SHP77 (cell line): ENCODE measurements around the gene PET100.
A peak's percentile ranks its signal among the peaks of the same experiment; 100 is the strongest.

Source experiments
- DNase-seq, 2 experiments: peaks; one replicate each; lab custom pipeline; 2025; lab: John Stamatoyannopoulos, UW

Gene PET100

DNA sequence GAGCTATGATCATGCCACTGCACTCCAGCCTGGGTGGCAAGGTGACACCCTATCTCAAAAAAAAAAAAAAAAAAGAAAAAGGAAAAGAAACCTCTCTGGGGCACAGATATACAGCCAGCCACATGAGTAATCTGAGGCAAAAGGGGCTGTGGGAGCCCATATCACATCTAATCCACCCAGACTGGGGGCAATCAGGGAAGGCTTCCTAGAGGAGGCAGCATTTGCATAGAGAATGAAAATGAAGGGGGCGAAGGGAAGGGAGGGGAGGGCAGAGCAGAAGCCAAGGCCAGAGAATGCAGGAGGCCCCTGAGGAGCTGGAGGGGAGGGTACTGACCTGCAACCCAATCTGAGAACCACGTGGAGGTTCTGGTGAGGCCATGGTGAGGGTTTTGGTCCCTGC lies 20.6 kb downstream of the PET100 start:
- no peak for DNase-seq

DNA sequence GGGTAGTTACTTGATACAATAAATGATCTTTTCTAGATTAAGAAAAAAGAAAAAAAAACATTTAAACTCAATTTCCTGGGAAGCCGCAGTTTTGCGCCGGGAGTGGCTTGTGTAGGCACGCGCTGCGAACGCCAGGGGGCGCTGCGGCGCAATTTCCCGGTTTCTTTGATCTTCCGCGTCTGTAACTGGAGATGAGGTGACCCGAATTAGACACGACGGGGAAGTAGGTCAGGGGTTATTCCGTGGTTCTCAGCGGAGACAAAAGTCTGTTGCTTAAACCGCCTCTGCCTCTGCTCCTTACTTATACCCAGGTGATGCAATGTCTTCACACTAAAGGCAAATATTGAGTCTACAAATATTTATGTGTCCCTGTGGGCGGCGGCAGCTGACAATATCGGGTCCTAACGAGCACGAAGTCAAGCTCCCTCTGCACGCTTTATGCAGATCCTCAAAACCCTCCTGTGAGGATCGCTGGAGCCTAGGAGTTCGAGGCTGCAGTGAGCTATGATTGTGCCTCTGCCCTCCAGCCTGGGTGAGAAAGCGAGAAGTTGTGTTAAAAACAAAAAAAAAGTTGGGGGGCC lies 22.6 kb downstream of the PET100 start:
- peak; percentile 55 to 63 for DNase-seq

DNA sequence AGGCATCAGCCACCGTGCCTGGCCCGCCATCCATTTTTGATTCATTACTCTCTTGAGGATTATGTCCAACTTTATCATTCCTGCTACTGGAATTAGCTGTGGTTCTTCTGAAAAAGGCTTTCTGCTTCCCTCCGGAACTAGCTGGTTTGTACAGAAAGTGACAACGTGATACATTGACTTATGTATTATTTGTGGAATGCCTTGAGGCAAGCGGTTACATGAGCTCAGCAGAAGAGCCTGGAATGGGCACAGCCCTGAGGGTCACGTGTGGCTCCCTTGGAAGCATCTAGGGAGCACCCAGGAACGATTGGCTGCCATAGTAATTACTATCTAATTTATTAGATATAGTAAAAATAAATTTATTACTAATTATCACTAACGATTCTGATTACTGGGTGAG lies 24.8 kb downstream of the PET100 start:
- DNase-seq, result no peak

DNA sequence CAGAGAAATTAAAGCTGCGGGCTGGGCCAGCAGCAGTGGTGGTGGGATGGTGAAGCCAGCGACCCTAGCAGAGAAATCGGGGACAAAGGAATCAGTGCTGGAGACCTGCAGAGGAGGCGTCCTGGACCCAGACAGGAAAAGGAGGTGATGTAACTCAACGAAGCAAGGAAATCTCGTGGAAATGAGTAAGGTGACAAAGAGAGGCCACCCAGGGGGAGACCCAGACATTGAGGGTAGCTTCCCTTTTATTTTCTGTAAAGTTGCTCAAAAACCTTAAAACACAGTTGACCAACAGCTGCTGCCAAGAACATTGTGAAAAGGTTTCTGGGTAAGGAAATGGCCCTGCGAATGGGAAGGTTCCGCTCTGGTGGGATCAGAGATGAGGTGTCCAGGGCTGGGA lies 26.0 kb downstream of the PET100 start:
- no peak for DNase-seq

DNA sequence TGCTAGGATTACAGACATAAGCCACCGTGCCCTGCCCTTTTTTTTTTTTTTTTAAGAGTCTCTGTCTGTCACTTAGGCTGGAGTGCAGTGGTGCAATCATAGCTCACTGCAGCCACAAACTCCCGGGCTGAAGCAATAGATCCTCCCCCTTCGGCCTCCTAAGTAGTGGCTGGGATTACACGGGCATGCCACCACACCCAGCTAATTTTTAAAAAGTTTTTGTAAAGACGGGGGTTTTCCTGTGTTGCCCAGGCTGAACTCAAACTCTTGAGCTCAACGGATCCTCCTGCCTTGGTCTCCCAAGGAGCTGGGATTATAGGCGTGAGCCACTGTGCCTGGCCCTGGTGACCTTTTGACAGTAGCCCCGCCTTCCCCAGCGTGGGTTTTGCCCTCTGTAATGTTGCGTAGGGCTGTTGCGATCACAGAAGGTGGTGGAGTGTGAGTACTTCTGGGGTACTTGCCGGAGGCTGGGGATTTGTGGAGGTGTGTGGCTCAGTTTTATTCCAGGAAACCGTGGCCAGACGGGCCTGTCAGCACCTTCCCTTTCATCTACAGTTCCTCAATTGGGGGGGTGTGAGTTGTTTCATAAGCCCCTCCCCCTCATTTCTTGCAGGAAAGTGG lies 27.6 kb downstream of the PET100 start:
- no peak for DNase-seq

DNA sequence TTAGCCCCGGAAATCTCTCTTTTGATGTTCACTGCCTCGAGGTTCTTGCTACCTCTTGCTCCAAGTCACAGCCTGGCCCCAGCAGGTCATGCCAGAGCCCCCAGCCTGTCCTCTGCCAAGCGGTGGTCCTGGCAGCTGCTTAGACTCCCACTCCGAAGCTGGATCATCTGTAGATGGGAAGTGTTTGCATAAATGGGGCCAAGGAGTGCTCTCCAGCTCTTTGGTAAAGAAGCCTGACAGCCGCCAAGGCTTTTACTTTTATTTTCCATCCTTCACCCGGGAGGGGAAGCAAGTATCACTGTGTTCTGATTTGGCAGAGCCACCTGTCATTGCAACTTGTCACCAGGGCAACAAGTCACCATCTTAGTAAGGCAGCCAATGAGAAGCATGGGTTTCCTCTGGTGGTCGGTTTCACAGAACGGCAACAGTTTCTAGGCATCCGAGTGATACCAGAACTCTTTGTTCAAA lies 28.7 kb downstream of the PET100 start:
- no peak for DNase-seq

DNA sequence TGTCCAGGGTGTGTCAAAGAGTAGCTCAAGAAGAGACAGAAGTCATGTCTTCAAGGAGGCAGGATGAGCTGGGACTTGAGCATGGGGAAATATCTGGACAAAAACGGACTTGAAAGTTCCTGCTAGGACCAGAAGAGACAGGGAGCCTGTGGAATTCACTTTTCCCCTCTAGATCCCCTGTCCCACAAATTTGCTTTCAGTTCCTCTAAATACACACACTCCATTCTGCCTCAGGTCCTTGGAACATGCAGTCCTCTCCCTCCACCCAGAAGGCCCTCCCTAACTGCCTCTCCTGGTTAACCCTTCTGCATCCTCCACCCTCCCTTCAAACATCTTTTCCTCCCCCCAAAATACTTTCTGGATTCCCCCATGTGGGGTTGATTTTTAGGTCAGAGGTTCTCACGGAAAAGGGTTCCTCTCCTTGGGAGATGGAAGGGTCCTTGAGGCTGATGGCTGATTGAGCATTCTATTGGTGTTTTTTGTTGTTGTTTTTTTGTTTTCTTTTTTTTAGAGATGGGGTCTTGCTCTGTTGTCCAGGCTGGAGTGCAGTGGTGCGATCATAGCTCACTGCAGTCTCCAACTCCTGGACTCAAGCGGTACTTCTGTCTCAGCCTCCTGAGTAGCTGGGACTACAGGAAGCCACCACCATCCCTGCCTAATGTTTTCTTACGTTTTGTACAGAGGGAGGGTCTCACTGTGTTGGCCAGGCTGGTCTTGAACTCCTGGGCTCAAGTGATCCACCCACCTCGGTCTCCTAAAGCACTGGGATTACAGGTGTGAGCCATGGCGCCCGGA lies 32.3 kb downstream of the PET100 start:
- DNase-seq, result no peak

DNA sequence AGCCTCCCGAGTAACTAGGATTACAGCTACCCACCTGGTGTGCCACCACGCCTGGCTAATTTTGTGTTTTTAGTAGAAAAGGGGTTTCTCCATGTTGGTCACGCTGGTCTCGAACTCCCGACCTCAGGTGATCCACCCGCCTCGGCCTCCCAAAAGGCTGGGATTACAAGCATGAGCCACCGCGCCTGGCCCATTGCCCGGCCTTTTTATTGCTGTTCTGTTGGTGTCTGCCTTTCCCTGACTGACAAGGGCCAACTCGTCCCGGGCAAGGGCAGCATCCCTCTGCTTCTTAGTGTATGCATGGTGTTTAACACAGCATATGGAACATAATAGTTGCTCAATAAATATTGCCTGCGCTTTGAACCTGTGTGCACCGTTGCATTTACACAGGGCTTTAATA lies 33.1 kb downstream of the PET100 start:
- DNase-seq, result no peak

DNA sequence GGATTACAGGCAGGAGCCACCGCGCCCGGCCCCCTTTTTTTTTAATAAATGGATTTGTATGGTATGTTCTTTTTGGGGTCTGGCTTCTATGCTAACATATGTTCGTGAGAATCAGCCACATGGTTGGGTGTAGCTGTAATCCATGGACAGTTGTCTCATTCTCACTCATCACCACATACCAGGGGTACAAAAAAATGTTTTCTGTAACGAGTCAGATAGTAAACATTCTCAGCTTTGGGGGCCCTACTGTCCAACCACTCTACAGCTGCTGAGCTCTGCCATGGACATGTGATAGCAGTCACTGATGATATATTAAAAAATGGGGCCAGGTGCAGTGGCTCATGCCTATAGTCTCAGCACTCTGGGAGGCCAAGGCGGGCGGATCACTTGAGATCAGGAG lies 34.1 kb downstream of the PET100 start:
- no peak for DNase-seq

DNA sequence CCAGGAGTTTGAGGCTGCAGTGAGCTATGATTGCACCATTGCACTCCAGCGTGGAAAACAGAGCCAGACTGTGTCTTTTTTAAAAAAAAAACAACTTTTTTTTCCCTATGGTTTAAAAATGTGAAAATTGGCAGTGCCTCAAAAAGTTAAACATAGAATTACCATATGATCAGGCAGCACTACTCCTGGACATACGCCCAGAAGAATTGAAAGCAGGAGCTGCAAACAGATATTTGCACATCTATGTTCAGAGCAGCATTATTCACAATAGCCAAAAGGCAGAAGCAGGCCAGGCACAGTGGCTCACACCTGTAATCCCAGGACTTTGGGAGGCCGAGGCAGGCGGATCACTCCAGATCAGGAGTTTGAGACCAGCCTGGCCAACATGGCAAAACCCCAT lies 35.5 kb downstream of the PET100 start:
- DNase-seq, result no peak

DNA sequence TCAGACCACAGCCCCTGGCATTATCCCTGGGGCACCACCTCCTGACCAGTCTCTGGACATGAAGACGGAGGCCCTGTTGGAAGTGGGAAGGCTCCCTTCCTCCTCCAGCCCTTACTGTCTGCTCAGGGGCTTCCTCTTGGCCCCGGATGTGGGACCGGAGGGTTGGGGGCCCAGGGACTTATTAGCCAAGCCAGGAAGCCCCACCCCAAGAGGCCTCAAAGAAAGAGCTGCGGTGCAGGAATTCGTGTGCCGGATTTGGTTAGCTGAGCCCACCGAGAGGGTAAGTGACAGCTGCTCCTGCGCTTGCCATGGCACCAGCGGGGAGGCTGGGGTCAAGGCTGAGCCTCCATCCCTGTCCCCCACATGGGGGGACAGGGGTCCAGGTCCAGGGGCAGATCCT lies 39.2 kb downstream of the PET100 start, which contains the start of gene RETN:
Gene RETN, plus strand, starts transcription at position 208 of the 400 bp plus-strand sequence. CDS start 278 bp downstream, outside the sequence.
- no peak for DNase-seq

DNA sequence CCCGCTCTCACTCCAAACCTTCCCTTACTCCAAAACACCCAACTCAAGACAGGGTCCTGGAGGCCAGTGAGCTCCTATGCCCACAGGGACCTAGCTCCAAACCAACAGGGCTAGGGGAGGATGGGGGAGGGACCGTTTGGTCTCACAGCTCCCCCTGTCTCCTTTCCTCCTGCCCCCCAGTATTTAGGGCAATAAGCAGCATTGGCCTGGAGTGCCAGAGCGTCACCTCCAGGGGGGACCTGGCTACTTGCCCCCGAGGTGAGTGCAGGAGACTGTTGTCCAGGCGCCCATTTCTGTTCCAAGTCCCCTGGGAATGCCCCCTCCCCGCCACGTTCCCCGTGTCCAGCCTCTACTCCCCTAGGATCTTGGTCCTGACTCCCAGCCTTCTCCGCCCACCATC lies 40.0 kb downstream of the PET100 start:
- DNase-seq, result no peak

DNA sequence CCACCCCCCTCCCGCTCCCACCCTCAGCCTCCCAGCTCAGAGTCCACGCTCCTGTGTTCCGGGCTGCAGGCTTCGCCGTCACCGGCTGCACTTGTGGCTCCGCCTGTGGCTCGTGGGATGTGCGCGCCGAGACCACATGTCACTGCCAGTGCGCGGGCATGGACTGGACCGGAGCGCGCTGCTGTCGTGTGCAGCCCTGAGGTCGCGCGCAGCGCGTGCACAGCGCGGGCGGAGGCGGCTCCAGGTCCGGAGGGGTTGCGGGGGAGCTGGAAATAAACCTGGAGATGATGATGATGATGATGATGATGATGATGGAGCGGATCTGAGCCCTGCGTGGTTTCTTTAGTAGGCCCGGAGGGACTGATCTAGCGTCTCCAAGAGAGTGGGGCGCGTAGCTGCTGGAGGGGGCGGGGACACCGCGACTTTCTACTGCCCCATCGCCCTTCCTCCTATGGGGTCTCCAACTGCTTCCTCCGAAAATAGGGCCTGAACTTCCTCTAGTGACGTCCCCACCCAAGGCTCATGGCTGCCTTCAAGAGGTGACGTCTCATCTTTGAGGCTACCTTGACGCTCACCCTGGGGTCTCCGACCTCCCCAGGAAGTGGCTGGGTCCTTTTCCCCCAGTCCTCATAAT lies 40.7 kb downstream of the PET100 start:
- DNase-seq, result no peak

DNA sequence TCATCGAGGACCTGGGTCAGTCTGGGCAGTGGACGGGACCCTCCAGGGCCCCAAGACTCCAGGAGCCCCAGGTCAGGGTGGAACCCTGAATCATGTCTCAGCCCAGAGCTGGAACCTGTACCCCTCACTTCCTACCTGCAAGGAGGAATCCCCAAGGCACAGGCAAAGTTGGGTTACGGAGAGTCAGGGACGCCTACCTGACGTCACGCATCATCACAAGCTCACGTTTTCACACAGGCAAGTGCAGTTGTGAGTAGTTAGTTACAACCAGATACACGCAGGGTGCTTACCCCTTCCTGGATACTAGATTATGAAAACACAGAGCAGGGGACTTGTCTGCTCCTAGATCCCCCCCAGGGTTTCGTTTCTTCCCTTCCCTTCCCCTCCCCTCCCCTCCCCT lies 41.2 kb downstream of the PET100 start:
- DNase-seq, result no peak

DNA sequence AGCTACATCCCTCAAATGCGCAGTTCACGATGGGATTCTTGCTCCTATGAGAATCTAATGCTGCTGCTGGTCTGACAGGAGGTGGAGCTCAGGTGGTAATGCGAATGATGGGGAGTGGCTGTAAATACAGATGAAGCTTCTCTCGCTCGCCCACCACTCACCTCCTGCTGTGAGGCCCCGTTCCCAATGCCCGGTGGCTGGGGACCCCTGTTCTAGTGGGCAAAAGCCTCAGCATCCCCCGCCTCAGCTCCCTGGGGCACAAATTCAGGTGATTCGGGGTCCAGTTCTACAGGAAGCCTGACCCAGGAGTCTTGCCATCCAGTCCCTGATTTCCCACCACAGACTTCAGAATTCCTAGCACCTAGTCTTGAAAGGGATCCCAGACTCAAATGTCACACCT lies 42.9 kb downstream of the PET100 start:
- DNase-seq, result no peak

DNA sequence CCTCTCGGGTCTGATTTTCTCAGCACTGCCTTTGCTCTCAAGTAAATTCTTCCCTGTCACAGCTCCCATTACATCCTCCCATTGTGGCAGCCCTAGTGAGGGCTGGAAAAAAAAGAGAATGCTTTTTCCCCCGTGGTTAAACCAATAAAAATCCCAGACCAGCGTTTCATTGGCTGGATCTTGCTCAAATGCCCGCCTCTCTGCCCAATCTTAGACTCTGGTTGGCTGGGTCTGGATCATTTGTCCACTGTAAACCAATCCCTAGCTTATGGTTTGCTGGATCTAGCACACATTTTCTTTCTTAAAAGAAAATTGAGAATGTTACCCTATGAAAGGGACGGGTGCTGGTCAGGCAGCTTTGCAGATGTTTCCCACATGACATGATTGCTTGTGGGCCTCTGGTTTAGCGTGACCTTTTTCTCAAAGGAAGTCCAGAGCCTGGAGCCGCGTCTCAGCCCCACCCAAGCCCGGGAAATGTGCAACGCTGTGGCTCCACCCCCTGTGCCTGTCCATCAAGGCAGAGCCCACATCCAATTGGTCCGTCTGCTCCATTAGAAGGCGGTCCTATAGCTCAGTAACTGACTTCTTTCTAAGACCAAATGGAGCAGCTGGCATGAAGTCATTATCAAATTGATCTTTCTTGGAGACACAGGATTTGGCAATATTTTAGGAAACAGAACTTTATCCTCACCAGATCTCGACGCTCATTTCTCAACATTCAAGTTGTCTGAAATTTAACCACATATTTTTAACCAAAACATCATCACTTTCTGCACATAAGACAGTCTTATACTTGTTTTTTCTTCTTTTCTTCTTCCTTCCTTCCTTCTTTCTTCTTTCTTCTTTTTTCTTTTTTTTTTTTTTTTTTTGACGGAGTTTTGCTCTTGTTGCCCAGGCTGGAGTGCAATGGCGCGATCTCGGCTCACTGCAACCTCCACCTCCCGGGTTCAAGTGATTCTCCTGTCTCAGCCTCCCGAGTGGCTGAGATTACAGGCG lies 44.7 kb downstream of the PET100 start:
- DNase-seq, result peak; percentile 36 to 42

DNA sequence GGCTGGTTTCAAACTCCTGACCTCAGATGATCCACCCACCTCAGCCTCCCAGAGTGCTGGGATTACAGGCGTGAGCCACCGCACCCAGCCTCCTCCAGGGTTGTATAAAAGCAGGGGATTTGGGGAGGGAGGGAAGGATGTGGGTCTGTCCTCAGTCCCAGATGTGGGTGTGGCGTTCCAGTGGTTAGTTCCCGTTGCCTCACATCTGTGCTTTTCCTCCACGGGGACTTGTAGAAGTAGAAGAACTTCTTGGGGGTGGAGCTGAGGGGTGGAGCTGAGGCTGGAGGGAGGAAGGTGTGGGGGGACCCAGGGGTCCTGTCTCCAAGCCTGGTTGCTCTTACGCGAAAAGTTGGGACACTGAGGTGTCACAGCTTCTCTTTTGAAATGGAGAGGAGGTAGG lies 46.8 kb downstream of the PET100 start:
- no peak for DNase-seq

DNA sequence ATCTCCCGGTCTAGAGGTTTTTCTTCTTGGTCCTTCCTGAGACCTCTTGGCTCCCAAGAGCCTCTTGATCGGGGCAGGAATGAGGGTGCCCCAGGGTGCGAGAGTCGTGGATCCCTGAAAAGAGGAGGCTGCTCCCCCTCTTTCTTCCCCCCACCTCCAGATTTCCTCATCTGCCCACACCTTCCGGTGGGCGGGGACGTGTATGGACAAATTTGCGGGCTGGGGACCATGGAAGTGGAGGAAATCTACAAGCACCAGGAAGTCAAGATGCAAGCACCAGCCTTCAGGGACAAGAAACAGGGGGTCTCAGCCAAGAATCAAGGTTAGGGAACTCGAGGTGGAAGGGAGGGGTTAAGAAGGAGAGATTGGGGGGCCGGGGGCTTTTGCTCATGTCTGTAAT lies 47.3 kb downstream of the PET100 start, which contains the start of gene MCEMP1:
Gene MCEMP1, plus strand, starts transcription at position 237 of the 400 bp plus-strand sequence. Its CDS starts 31 bp downstream, at position 268.
- DNase-seq, result no peak

DNA sequence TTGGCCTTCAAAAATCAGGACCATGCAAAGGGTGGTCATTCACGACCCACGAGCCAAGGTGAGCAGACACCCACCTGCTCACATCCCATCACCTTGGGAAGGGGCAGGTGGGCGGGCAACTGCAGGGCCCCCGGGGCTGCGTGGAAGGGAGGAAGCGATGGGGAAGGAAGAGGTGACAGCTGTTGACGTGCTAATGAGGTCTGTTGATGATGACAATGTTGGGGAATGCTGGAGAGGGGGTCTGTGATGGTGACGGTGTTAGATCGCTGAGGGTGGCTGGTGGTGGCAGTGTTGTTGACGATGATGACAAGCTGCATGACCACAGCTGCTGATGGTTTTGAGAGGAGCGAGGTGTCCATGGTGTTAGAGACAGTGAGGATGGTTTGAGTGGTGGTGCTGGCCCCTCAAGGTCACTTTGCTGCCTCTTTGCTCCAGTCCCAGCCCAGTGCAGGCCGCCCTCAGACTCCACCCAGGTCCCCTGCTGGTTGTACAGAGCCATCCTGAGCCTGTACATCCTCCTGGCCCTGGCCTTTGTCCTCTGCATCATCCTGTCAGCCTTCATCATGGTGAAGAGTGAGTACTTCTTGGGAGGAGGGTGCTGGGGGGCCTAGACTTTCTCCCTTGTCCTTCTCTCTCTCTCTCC lies 48.2 kb downstream of the PET100 start:
- DNase-seq, result no peak

DNA sequence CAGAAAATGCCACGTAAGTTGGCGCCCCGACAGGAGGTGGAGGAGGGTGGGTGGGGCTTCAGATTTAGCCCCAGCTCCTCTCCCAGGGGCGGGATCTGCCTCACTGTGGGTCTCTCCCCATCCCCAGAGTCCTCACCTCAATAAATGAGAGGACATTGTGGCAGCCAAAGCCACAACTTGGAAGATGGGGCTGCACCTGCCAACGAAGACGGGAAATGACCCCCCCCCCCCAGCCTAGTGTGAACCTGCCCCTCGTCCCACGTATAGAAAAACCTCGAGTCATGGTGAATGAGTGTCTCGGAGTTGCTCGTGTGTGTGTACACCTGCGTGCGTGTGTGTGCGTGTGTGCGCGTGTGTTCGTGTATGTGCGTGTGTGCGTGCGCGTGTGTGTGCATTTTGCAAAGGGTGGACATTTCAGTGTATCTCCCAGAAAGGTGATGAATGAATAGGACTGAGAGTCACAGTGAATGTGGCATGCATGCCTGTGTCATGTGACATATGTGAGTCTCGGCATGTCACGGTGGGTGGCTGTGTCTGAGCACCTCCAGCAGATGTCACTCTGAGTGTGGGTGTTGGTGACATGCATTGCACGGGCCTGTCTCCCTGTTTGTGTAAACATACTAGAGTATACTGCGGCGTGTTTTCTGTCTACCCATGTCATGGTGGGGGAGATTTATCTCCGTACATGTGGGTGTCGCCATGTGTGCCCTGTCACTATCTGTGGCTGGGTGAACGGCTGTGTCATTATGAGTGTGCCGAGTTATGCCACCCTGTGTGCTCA lies 49.6 kb downstream of the PET100 start:
- DNase-seq, result peak; percentile 27 to 54
